Measurements from ENCODE around the gene FAAH.

DNA sequence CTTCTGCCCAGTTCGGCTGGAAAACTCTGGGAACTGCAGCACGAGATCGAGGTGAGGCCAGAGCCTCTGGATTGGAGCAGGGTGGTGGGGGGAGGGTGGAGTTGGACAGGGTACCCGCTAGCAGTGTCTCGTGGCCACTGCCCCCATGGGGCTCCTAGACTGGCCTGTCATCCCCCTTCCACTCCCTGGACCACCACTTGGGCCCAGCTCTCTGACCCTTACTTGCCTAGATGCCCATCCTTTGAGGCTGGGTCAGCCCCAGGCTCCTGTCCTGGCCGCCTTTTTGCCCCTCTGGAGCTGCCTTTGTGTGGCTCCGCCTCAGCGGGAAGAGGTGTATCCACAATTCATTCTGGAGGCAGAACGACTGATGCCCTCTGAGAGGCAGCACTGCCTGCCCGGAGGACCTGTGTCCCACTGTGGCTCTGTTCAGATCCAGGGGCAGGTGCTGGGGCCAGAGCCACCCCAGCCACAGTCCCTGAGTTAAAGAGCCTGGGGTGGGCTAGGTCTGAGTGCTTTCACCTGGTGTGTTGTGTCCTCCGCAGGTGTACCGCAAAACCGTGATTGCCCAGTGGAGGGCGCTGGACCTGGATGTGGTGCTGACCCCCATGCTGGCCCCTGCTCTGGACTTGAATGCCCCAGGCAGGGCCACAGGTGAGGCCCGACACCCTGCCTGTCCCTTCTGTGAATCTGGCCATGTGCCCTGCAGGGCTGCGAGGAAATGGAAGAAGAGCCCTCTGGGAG lies 17.7 kb downstream of the FAAH start:
- TF ChIP-seq, protein P1, sequence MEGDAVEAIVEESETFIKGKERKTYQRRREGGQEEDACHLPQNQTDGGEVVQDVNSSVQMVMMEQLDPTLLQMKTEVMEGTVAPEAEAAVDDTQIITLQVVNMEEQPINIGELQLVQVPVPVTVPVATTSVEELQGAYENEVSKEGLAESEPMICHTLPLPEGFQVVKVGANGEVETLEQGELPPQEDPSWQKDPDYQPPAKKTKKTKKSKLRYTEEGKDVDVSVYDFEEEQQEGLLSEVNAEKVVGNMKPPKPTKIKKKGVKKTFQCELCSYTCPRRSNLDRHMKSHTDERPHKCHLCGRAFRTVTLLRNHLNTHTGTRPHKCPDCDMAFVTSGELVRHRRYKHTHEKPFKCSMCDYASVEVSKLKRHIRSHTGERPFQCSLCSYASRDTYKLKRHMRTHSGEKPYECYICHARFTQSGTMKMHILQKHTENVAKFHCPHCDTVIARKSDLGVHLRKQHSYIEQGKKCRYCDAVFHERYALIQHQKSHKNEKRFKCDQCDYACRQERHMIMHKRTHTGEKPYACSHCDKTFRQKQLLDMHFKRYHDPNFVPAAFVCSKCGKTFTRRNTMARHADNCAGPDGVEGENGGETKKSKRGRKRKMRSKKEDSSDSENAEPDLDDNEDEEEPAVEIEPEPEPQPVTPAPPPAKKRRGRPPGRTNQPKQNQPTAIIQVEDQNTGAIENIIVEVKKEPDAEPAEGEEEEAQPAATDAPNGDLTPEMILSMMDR (IDR thresholded peaks at IDR 0.05) = peak in 2 of 6 experiments; percentile 10 to 21
- TF ChIP-seq POLR2A (IDR thresholded peaks at IDR 0.05) = no peak
